Measurements from ENCODE around the gene PBXIP1.
A peak's percentile ranks its signal among the peaks of the same experiment; 100 is the strongest.

PBXIP1 gene

GRCh38 chr1:154972517-154973343, 16.8 kb upstream of the PBXIP1 start:
- peak; percentile 56 for DNase-seq

- DNase-seq = no peak
Observed at GRCh38 chr1:154972213-154972516, 16.3 kb upstream of the PBXIP1 start.

GRCh38 chr1:154971341-154971998, 15.6 kb upstream of the PBXIP1 start:
- DNase-seq = no peak

GRCh38 chr1:154970631-154971340, 14.9 kb upstream of the PBXIP1 start, which contains the start of gene SHC1:
Gene SHC1, minus strand, starts transcription at chr1:154970747. Its CDS starts 221 bp downstream, at chr1:154970526.
- DNase-seq = peak; percentile 95

GRCh38 chr1:154969860-154970452, 14.1 kb upstream of the PBXIP1 start:
- DNase-seq = peak; percentile 53

- DNase-seq = no peak
Observed at GRCh38 chr1:154969246-154969645, 13.3 kb upstream of the PBXIP1 start.

GRCh38 chr1:154968731-154969130, 12.8 kb upstream of the PBXIP1 start:
- DNase-seq = peak; percentile 76

- no peak for DNase-seq
Observed at GRCh38 chr1:154967331-154967950, 11.5 kb upstream of the PBXIP1 start.

- DNase-seq = no peak
Observed at GRCh38 chr1:154966111-154966510, 10.2 kb upstream of the PBXIP1 start.

GRCh38 chr1:154964359-154964758, 8.5 kb upstream of the PBXIP1 start:
- no peak for DNase-seq

- DNase-seq = no peak
Observed at GRCh38 chr1:154963643-154964042, 7.7 kb upstream of the PBXIP1 start.

- no peak for DNase-seq
Observed at GRCh38 chr1:154962795-154963330, 7.0 kb upstream of the PBXIP1 start.

GRCh38 chr1:154962156-154962749, 6.4 kb upstream of the PBXIP1 start:
- no peak for DNase-seq

GRCh38 chr1:154961207-154962155, 5.6 kb upstream of the PBXIP1 start, which contains the start of gene PYGO2:
Gene PYGO2, minus strand, starts transcription at chr1:154961782. Its CDS starts 206 bp downstream, at chr1:154961576.
- peak; percentile 94 for DNase-seq

- DNase-seq = no peak
Observed at GRCh38 chr1:154960446-154961136, 4.7 kb upstream of the PBXIP1 start.

- no peak for DNase-seq
Observed at GRCh38 chr1:154959426-154959780, 3.5 kb upstream of the PBXIP1 start.

- DNase-seq = no peak
Observed at GRCh38 chr1:154958681-154959425, 3.0 kb upstream of the PBXIP1 start.

- no peak for DNase-seq
Observed at GRCh38 chr1:154958036-154958435, 2.1 kb upstream of the PBXIP1 start.

GRCh38 chr1:154957091-154957657, 1.3 kb upstream of the PBXIP1 start:
- no peak for DNase-seq

Data from eye (tissue), 1 donor.